Measurements from ENCODE around the gene GARIN5A.

Gene GARIN5A

DNA sequence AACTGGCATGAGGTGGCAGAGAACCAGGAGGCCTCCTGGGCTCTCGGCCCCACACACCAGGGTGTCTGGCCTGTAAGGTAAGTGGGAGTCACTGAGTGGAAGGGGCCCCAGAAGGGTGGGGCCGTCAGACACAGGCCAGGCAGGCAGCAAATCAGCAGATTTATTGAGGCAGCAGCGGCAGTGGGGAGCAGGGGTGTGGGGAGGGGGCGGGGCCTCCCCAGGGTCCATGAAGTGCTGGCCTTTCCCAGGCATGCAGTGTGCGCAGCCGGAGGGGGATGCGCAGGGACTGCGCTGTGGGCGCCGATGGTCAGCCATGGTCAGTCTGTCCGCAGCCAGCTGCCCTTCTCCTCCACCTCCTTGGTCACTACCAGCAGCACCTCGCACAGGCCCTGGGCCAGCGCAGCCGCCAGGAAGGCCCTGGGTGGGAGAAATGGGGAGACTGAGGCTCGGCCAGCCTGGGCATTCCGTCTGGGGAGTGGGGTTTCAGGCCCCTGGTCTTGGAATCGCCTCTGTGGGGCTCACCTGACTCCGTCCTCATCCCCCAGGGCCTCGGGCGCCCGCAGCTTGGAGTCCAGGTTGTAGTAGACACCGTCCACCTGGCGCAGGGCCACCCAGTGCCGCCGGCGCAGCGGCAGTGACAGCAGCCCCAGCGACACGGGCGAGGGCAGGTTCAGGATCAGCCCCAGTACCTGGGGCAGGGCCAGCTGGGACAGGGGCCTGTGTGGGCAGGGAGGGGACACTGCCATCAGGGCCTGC, 29.4 kb upstream of the GARIN5A start:
- Histone ChIP-seq H3K36me3 (ENCODE audit: insufficient read depth, low read length) (no peaks in the 10 kb centered on the region), H3K9ac (ENCODE audit: low read length) (no peak overlapping the region), H3K27me3 (ENCODE audit: control insufficient read depth in 1 of 2, insufficient read depth in 2 of 2, low read length in 2 of 2) (no peaks in the 10 kb centered on the region), H3K27ac (ENCODE audit: low read depth, low read length) (no peak overlapping the region), H3K4me3 (ENCODE audit: low read depth in 1 of 2, low read length in 2 of 2) (no peak overlapping the region), H3K4me1 (ENCODE audit: insufficient read depth, low read length) (peaks cover 9% of the 10 kb centered on the region), H3K9me3 (ENCODE audit: low read length) (no peaks in the 10 kb centered on the region)

- no peaks in the 10 kb centered on the region for H3K27me3 ChIP-seq (ENCODE audit: control insufficient read depth in 1 of 2, insufficient read depth in 2 of 2, low read length in 2 of 2)
- H3K4me3 ChIP-seq (ENCODE audit: low read depth in 1 of 2, low read length in 2 of 2): no peak overlapping the region
- no peaks in the 10 kb centered on the region for H3K9me3 ChIP-seq (ENCODE audit: low read length)
- no peak overlapping the region for H3K9ac ChIP-seq (ENCODE audit: low read length)
- no peaks in the 10 kb centered on the region for H3K4me1 ChIP-seq (ENCODE audit: insufficient read depth, low read length)
- no peaks in the 10 kb centered on the region for H3K36me3 ChIP-seq (ENCODE audit: insufficient read depth, low read length)
- no peak overlapping the region for H3K27ac ChIP-seq (ENCODE audit: low read depth, low read length)
These were observed 25.2 kb upstream of the GARIN5A start for GRCh38 chr19:50501568-50502475.

GRCh38 chr19:50501186-50501567, 24.5 kb upstream of the GARIN5A start:
- no peaks in the 10 kb centered on the region for H3K27me3 ChIP-seq (ENCODE audit: control insufficient read depth in 1 of 2, insufficient read depth in 2 of 2, low read length in 2 of 2)
- no peaks in the 10 kb centered on the region for H3K9me3 ChIP-seq (ENCODE audit: low read length)
- H3K4me3 ChIP-seq (ENCODE audit: low read depth in 1 of 2, low read length in 2 of 2): no peak overlapping the region
- no peaks in the 10 kb centered on the region for H3K4me1 ChIP-seq (ENCODE audit: insufficient read depth, low read length)
- H3K27ac ChIP-seq (ENCODE audit: low read depth, low read length): no peak overlapping the region
- H3K9ac ChIP-seq (ENCODE audit: low read length): no peak overlapping the region
- H3K36me3 ChIP-seq (ENCODE audit: insufficient read depth, low read length): no peaks in the 10 kb centered on the region

GRCh38 chr19:50500753-50501151, 24.1 kb upstream of the GARIN5A start:
- Histone ChIP-seq H3K9ac (ENCODE audit: low read length) (no peak overlapping the region), H3K9me3 (ENCODE audit: low read length) (no peaks in the 10 kb centered on the region), H3K4me3 (ENCODE audit: low read depth in 1 of 2, low read length in 2 of 2) (no peak overlapping the region), H3K27me3 (ENCODE audit: control insufficient read depth in 1 of 2, insufficient read depth in 2 of 2, low read length in 2 of 2) (no peaks in the 10 kb centered on the region), H3K4me1 (ENCODE audit: insufficient read depth, low read length) (no peaks in the 10 kb centered on the region), H3K27ac (ENCODE audit: low read depth, low read length) (no peak overlapping the region), H3K36me3 (ENCODE audit: insufficient read depth, low read length) (no peaks in the 10 kb centered on the region)

- H3K27me3 ChIP-seq (ENCODE audit: control insufficient read depth in 1 of 2, insufficient read depth in 2 of 2, low read length in 2 of 2): no peaks in the 10 kb centered on the region
- H3K4me1 ChIP-seq (ENCODE audit: insufficient read depth, low read length): no peaks in the 10 kb centered on the region
- no peaks in the 10 kb centered on the region for H3K9me3 ChIP-seq (ENCODE audit: low read length)
- H3K9ac ChIP-seq (ENCODE audit: low read length): no peak overlapping the region
- H3K4me3 ChIP-seq (ENCODE audit: low read depth in 1 of 2, low read length in 2 of 2): no peak overlapping the region
- H3K27ac ChIP-seq (ENCODE audit: low read depth, low read length): no peak overlapping the region
- H3K36me3 ChIP-seq (ENCODE audit: insufficient read depth, low read length): no peaks in the 10 kb centered on the region
These were observed 23.6 kb upstream of the GARIN5A start for GRCh38 chr19:50500060-50500752.

DNA sequence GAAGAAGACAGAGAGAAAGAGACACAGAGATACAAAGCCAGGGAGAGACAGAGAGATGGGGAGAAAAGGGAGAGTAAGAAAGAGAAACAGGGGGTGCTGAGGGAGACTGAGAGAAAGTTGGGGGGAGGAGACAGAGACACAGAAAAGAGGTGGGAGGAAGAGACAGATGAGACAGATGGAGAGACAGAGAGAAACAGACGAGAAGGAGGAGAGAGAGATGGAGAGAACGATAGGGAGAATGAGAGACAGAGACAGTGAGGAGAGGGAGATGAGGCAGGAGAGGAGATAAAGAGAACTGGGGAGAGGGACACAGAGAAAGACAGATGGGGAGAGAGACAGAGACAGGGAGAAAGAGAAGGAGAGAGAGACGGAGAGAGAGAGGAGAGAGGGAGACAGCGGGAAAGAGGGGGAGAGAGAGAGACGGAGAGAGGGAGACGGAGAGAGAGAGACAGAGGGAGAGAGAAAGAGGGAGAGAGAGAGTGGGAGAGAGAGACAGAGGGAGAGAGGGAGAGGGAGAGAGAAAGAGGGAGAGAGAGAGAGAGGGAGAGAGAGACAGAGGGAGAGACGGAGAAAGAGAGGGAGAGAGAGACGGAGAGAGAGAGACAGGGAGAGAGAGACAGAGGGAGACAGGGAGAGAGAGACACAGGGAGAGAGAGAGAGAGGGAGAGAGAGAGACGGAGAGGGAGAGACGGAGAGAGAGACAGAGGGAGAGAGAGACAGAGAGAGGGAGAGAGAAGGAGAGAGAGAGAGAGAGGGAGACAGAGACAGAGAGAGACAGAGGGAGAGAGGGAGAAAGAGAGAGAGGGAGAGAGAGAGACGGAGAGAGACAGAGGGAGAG, 21.8 kb upstream of the GARIN5A start:
- no peak overlapping the region for H3K27ac ChIP-seq (ENCODE audit: low read depth, low read length)
- no peaks in the 10 kb centered on the region for H3K36me3 ChIP-seq (ENCODE audit: insufficient read depth, low read length)
- no peaks in the 10 kb centered on the region for H3K27me3 ChIP-seq (ENCODE audit: control insufficient read depth in 1 of 2, insufficient read depth in 2 of 2, low read length in 2 of 2)
- H3K9me3 ChIP-seq (ENCODE audit: low read length): no peaks in the 10 kb centered on the region
- no peaks in the 10 kb centered on the region for H3K4me1 ChIP-seq (ENCODE audit: insufficient read depth, low read length)
- H3K4me3 ChIP-seq (ENCODE audit: low read depth in 1 of 2, low read length in 2 of 2): no peak overlapping the region
- H3K9ac ChIP-seq (ENCODE audit: low read length): no peak overlapping the region

DNA sequence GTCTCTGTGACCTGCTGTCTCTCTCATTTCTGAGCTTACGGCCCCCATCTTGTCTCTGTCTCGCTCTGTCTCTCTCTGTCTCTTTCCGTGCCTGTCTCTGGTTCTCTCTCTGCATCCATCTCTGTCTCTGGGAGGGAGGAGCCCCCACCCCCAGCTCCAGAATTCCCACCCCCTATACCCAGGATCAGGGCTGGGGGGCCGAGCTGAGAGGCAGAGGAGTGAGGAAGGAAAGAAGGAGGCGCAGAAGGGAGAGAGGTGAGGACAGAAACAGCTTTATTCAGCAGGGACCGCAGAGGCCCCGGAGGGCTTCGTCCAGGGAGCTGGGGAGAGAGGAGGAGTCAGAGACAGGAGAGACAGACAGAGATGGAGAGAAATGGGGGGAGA, 20.4 kb upstream of the GARIN5A start:
- Histone ChIP-seq H3K4me3 (ENCODE audit: low read depth in 1 of 2, low read length in 2 of 2) (no peak overlapping the region), H3K27ac (ENCODE audit: low read depth, low read length) (no peak overlapping the region), H3K9ac (ENCODE audit: low read length) (no peak overlapping the region), H3K27me3 (ENCODE audit: control insufficient read depth in 1 of 2, insufficient read depth in 2 of 2, low read length in 2 of 2) (no peaks in the 10 kb centered on the region), H3K36me3 (ENCODE audit: insufficient read depth, low read length) (no peaks in the 10 kb centered on the region), H3K9me3 (ENCODE audit: low read length) (no peaks in the 10 kb centered on the region), H3K4me1 (ENCODE audit: insufficient read depth, low read length) (no peaks in the 10 kb centered on the region)

DNA sequence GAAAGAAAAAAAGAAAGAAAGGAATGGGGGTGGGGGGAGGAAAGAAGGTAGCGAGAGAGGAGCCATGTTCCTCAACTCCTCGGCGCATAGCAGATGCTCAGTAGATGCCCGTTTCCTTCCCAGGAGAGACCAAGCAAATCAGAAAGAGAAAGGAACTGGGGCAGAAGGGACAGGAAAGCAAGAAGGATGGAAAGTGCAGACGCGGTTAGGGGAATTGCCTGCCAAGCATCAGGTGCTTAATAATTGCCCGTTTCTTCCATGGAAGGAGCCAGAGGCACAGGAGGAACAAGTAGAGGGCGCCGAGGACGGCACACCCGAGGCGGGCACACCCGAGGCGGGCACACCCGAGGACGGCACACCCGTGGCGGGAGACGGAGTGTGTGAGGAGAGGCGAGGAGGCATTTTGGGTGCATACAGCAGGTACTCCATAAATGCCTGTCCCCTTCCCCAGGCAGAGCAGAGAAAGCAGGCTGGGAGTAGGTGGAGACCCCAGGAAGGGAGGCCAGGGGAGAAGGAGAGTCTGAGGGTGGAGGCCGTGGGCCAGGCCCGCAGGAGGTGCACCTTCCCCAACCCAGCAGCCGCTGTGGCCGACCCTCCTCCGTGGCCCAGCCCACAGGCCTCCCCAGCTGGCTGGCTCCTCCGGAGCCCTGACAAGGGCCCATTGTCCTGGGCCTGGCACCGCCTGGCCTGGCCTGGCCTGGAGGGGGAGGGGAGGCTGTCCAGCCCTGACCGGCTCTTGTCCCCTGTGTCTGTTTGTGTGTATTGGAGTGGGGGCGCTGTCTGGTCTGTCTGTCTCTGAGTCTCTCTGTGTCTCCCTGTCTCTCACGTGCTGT, 19.8 kb upstream of the GARIN5A start:
- H3K9ac ChIP-seq (ENCODE audit: low read length): no peak overlapping the region
- no peaks in the 10 kb centered on the region for H3K27me3 ChIP-seq (ENCODE audit: control insufficient read depth in 1 of 2, insufficient read depth in 2 of 2, low read length in 2 of 2)
- H3K4me3 ChIP-seq (ENCODE audit: low read depth in 1 of 2, low read length in 2 of 2): no peak overlapping the region
- no peak overlapping the region for H3K27ac ChIP-seq (ENCODE audit: low read depth, low read length)
- no peaks in the 10 kb centered on the region for H3K9me3 ChIP-seq (ENCODE audit: low read length)
- no peaks in the 10 kb centered on the region for H3K36me3 ChIP-seq (ENCODE audit: insufficient read depth, low read length)
- H3K4me1 ChIP-seq (ENCODE audit: insufficient read depth, low read length): no peaks in the 10 kb centered on the region

GRCh38 chr19:50495020-50495531, 18.4 kb upstream of the GARIN5A start:
- no peaks in the 10 kb centered on the region for H3K4me1 ChIP-seq (ENCODE audit: insufficient read depth, low read length)
- H3K9ac ChIP-seq (ENCODE audit: low read length): no peak overlapping the region
- H3K27ac ChIP-seq (ENCODE audit: low read depth, low read length): no peak overlapping the region

More at GRCh38 chr19:50495020-50495531, 18.4 kb upstream of the GARIN5A start:
- peaks cover 0 to 7% of the 10 kb centered on the region in 2 donors for H3K27me3 ChIP-seq (ENCODE audit: control insufficient read depth in 1 of 2, insufficient read depth in 2 of 2, low read length in 2 of 2)
- no peaks in the 10 kb centered on the region for H3K36me3 ChIP-seq (ENCODE audit: insufficient read depth, low read length)
- no peak overlapping the region for H3K4me3 ChIP-seq (ENCODE audit: low read depth in 1 of 2, low read length in 2 of 2)
- H3K9me3 ChIP-seq (ENCODE audit: low read length): no peaks in the 10 kb centered on the region
